GM19438 (cell line): Measurements from ENCODE around the gene TXNDC2.
"Not testable (repeated sequence)": the region's sequence is repeated elsewhere in the genome, so short reads cannot be mapped to it uniquely, and the experiment has no call there.

Experiments used
- ATAC-seq: cut with Tn5 transposase; IDR thresholded peaks from one replicate; pipeline ENCODE4 v1.9.1; 2021; ENCODE audit warnings: low read depth; ENCODE audit not compliant: unreplicated experiment

Gene TXNDC2

DNA sequence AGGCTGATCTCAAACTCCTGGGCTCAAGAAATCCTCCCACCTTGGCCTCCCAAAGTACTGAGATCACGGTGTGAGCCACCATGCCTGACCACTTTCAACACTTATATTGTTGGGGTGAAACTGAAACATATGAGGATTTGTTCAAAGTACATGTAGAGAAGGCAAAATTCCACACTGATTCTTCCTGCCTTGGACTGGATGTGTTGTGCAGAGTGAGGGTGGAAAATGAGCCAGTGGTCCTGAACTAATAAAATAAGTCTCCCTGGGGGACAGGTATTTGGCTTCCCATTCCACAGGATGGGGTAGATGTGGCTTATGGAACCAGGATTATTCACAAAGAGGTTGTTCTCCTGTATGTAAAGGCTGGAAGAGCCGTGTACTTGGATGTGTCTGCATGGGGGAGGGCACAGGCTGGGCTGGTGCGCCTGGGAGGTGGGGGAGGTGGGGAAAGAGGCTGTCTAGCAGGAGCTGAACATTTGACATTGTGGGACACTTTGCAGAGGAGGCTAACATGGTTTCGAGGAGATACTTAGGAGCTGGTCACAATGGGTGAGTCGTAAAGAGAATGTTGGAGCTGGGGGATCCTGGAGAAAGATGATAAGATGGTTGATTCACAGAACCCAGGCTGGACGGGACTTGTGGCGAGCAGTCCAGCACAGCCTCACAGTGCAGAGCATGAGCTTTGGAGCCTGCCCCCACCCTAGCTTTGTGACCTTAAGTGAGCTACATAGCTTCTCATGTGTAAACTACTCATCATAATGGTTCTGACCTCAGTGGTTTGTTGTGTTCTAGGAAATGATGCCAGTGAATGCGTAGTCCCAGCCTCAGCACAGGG, at the start of gene TXNDC2:
Gene TXNDC2 (plus strand): TSS at position 804 of the 835 bp plus-strand sequence. CDS start 708 bp downstream, outside the sequence.
- ATAC-seq = no peak

DNA sequence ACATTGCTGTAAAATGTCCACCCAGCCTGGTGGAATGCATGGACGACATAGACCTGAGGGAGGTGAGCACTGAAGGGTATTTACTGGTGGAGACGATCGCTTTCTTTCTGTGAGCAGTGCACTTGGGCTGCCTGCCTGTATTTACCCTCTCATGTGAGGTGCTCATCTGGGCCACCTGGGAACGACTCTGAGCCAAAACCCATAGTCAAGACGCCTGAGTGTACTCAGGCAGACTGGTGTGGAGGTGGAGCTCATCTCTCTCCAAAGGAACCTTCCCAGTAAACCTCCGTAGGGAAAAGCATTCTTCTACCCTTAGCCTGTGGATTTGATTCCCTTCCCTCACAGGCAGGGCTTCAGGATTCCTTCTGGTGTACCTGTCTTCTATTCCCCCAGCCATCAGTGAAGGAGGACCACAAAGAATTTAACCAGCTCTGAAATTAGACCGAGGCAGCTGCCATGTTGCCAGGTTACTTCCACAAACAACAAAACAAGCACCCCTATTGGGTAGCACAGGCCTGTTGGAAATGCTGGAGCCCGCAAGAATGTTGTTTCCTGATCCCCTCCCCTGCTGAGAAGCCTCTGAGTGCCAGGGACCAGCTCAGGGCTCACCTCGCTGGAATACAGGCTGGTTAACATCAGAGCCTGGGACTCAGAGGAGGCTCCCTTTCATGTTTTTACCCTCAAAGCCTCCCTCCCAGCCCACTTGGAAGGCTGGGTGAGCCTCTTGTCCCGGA, 47.5 kb upstream of the TXNDC2 start:
- no peak for ATAC-seq

DNA sequence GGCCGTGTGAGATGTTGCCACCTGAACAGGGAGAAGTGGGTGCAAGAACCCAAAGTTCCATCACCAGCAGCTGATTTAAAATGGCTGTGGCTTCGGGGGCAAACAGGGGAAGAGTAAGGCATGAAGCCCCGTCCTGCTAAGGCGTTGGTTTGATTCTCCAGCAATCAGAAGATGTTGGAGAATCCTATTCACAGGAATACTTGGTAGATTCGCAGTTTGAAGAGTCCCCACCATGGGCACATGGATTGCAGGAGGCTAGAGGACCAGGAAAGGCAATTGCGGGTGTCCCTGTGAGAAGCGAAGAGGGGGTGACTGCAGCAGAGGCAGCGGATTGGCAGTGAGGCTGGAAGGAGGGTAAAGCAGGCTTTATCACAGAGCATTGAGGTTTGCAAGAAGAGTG, 46.6 kb upstream of the TXNDC2 start:
- no peak for ATAC-seq

DNA sequence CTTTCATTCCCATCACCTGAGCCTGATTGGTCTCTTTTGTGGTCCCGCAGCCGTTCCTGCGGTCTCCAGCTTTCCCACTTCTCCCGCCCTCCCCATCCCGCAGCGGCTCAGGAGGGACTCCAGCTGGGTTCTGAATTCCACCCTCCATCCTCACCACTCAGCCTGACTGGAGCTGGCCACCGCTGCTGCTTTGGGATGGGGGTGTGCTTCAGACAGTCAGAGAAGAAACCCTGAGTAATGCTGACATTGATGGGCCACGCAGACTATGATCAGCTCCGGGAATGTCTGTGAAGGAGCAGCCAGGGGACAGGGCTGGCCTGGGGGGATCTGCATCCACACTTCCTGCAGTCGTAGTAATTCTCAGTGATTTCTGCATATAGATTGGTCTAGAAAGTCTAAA, 45.9 kb upstream of the TXNDC2 start:
- ATAC-seq = no peak

DNA sequence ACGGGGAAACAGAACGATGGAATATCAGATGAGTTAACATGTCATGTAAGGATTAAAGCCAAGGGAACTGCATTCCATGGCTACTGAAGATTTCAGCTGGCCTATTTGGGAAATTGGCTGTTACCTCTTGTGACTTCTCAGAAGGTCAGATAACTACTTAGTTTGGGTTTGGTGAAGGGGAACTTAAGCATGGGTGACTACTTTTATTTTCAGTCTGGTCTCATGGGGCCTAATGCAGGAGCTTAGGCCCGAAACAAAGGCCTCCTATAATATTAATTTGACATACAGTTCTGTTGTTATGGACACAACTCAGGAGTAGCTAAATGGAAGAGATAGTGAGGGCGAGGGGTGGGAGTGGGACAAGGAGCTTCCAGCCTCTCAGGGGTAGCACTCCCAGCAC, 44.0 kb upstream of the TXNDC2 start:
- no peak for ATAC-seq

DNA sequence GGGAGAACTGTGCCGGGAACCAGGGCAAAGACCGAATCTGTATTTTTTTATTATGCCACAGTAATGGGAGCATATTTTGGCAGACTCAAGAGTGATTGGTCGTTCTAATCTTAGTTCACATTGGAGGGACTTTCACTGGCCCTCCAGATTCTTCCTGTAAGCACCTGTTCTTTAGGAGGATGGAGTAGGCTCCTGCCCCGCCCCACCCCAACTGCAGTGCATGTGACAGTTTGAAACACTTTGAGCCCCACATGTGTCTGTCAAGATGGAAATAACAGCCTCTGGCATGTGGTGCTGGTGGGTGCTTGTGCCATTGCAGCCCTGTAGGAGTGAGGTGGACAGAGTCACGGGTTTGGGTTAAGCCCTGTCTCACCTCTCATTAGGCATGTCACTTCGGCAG, 43.3 kb upstream of the TXNDC2 start:
- no peak for ATAC-seq

DNA sequence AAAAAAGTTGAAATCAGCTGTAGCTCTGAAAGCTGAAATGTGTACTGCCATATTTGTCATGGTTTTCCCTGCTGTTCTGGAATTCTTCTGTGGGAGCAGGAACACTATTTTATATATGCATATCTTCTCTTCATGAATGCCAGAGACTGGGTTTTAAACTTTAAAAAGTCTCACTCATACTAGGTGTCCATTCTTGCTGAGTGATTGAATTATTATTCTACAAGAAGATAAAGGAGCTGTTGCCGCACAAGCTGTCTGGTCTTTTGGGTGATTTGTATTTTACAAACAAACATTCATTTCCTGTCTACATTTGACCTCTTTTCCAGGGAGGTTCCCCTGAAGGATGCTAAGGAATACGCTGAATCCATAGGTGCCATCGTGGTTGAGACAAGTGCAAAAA, 40.5 kb upstream of the TXNDC2 start:
- no peak for ATAC-seq

DNA sequence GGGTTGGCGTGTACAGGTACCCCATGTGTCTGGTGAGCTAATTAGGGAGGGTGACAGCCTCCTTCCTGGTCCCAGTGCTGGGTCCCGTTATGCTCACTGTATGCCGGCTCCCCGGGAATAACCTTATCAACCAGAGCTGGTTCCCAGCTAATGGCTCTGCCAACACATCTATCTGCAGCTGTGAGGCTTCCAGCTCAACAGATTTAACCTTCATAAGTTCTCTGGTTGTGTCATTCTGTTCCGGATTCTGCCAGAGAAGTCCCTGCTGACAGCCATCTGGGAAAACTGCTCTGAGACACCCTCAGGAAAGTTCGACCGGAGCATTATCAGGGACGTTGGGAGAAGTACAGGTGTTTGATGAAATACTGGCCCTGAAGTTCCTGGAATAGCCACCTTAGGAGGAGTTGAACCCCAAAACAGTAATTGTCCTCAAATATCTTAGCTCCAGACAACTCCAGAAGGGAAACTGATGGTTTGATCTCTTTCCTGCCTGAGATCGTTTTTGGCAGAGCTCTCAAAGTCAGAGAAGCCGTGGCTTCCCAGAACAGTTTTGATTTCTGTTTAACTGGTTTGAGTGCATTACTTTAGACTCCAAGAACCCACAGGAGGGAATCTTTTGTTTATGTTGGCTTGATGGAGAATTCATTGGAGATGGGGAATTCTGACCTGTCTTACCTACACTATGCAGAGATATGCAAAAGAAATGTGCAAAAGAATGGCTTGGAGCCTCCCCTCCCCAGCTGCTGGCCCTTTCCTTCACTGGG, 39.4 kb upstream of the TXNDC2 start:
- ATAC-seq = no peak

DNA sequence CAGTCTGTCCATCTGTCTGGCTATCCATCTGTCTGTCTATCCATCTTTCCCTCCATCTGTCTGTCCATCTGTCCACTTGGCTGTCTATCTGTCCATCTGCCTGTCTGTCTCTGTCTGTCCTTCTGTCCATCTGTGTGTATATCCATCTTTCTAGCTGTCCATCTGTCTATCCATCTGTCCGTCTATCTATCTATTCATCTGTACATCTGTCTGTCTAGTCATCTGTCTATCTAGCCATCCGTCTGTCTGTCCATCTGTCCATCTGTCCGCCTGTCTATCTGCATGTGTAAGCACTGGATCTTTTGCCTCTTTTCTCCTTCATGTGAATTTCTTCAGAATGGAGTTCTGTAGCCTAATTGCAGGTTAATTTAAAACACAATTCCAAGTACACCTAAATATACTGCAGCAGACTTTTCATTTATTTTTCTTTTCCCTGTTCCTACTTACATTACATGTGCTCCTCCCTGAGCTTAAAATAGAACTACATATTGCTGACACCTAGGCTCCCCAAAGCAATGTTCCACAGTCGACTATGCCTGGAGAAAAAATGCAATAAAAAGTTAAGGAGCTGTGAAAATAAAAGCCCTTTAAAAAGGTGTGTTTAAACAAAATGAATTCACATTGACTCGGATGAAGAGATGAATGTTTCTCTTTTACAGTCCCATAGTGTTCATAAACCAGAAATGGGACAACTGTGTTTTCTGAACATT, 37.4 kb upstream of the TXNDC2 start:
- no peak for ATAC-seq

DNA sequence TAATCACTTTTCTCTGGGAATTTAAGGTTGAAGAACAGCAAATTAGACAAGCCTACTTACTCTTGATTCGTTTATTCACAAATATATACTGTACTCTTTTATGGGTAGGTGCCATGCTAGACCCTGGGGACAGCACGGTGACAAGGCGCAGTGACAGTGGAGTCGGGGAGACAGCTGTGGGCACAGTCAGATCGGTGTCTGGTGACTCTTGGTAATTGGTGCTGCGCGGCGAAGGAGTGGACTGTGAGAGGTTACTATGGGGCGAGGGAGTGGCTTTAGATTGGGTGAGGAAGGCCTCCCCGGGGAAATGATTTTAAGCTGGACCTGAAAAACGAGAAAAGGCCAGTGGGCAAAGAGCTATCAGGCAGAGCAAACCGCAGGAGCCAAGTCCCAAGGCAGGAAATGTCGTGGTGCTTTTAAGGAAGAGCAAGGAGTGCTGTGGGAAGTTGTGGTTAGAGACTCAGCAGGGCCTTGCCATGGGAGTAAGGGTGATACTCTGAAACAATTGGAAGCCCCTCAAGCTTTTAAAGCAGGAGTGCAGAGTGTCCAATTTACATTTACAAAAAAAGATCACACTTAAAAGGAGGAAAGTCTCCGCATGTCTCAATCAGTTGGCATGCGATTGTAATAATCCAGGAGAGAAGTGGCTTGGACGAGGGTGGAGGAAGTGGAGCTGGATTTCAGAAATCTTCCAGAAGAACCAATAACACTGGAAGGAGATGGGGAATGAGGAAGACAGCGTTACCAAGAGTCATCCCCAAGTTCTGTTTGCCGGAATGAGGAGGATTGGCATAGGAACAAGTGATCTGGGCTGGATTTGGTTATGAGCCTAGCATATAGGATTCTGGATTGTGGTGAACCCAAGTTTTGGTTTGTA, 36.1 kb upstream of the TXNDC2 start:
- ATAC-seq = no peak

DNA sequence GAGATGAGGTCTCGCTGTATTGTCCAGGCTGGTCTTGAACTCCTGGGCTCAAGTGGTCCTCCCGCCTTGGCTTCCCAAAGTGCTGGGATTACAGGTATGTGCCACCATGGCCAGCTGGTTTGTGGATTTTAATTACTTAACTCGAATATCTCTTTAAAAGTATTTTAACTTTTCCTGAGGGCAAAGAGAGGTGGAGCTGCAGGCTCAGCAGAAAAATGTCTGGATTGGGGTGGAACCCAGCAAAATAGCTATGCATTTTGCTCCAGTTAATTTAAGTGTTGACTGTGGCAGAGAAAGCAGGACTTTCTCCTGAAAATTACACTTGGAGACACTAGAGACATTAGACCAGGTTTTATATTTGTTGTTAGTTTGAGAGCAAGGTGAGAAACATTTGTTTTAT, 35.5 kb upstream of the TXNDC2 start:
- ATAC-seq = no peak

DNA sequence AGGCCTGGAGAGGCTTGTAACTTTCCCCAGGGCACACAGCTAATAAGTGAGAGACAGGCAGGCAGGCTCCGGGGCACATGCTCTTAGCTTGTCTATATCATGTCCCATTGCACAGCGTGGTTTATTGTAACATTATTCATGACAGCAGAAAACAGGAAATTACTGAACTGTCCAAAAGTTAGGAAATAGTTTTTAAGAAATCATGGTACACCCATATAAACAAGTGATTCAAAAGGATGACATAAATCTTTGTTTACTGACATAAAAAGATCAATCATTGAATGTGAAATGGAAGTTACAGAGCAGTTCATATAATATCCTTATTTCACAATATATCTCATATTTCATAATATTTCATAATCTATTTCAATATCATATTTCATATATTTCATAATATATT, 34.3 kb upstream of the TXNDC2 start:
- ATAC-seq = no peak

DNA sequence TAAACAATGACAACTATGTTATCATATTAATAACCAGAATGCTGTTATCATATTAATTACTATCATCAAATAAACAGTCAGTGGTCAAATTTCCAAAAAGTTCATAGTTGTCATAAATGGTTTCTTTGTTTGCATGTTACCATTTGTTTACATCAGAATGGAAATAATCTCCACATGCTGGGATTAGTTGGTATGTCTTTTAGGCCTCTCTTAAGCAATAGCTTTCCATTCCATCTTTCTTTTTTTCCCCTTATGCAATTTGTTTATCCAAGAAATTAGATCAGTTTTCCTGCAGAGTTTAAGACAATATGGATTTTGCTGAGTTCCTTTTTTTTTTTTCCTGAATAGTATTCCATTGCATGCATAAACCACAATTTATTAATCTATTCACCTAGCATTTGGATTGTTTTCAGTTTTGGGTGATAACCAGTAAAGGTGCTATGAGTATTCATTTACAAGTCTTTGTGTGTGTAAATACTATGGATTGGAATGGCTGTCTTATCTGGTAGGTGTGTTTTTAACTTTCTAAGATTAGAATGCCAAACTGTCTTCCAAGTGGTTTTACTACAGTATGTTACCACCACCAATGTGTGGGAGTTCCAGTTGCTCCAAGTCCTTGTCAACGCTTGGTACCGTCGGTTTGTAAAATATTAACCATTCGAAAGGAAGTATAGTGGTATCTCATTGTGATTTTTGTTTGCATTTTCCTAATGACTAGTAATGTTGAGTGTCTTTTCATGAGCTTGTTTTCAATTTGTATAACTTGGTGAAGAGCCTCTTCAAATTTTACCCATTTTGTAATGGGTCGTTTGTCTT, 33.3 kb upstream of the TXNDC2 start:
- ATAC-seq = no peak

DNA sequence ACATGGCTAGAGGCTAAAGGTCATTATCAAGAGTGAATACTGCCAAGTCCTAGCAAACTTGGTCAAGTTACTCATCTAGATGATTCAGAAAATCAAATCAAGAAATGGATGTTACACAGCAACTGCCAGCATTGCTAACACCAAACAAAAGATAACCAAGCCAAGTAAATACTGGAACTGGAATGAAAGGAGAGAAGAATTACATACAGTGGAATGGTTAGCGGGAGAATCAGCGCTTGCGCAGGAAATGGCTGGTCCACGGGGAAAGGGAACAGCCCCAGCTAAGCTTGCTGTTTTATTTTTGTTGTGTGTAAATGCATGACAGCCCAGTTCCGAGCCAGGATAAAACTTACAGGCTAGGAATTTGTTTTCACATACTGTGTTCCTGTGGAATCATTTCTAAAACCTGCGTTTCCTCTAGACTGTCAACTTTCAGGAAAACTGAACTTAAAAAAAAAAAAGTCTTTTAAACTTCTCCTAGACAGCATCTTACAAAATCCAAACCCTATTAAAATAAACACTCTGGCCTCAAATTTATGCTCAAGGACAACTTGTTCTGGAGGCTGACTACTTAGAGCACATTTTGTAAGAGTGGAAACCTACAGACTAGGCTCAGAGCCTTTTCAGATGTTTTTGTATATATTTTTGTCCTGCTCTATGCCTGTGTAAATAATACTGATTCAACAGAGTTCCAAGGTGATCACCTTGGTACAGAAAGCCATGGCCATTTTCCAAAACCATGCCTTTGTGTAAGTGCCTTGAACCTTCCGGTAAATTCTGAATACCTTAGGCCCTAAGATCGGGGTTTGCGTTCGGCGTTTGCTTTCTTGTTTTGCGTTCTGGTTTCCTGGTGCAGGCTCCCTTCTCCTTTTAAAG, 30.7 kb upstream of the TXNDC2 start:
- ATAC-seq = no peak

DNA sequence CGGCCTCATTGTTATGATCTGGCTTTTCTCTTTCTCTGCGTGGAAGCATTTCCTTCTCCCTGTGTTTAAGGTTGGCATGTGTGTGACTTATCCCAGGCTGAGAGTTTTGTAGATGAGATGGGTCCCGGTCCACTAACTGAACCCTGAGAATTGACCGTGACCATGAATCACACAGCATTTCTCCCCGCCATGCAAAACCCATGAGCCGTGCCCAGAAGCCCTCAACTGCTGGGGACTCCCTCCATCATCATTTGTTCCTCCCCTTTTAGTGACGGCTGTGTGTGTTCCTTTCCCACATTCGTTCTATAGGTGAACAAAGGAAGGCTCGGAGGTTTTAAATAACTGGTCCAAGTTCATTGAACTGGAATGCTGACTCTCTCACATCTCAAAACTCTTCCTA, 30.1 kb upstream of the TXNDC2 start:
- no peak for ATAC-seq

DNA sequence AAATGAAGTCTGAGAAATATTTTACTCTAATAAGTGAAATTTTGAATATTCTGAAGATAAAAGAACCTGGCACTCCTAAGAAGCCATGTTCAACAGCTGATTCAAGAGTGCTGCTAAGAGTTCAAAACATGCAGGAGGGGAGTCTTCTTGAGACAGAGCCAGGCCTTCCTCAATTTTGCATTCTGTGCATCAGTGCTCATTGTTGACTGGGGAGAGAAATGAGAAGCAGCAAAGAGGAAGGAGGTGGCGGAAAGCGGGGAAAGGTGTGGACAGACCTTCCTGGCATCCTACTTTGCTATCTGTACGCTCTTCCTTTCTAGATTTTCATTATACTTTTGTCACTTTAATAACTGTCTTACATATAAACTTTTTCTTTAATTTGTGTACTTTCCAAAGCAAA, 29.7 kb upstream of the TXNDC2 start:
- no peak for ATAC-seq

DNA sequence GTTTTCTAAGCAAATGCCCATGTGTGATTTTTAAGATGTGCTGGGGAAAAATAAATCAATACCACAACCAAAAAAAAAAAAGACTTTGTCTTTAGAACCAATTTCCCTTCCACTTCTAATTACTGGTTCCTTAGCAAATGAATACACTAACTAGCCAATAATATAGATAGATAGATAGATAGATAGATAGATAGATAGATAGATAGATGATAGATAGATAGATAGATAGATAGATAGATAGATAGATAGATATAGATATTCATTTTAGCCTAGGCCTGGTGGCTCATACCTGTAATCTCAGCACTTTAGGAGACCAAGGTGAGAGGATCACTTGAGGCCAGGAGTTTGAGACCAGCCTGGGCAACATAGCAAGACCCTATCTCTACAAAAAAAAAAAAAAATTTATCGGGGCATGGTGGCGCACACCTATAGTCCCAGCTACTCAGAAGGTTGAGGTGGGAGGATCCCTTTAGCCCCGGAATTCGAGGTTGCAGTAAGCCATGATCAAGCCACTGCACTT, 28.2 kb upstream of the TXNDC2 start:
- not testable (repeated sequence) for ATAC-seq

DNA sequence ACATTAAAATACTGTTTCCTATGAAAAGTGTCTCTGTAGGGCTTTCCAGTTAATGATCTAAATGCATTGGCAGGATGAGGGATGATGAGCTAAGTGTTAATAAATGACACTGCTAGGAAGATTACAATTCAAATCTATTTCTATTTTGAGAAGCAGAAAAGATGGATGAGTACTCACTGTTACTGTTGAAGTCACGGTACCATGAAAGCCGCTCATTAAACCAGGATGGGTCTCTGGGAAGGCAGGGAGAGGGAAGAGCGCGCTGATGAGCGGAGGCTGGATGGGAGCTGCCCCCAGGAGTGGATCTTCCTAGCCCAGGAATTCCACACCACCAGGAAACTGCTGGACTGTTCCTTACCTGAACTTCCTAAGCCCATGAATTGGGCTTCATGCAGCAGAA, 27.1 kb upstream of the TXNDC2 start:
- no peak for ATAC-seq
